H1 (cell line): ENCODE data around the gene C1orf52. TPM values are rescaled to one million over a fixed set of nuclear protein-coding genes. Genes with fewer than 3 reads are reported as not detected.
"Not testable (repeated sequence)": the region's sequence is repeated elsewhere in the genome, so short reads cannot be mapped to it uniquely, and the experiment has no call there.

Source experiments
- CTCF ChIA-PET: fragments of 300-600 bp; sonication (Branson Sonifier 250); formaldehyde crosslinking; loops from one replicate; lab custom pipeline; 2021; ENCODE audit not compliant: partially characterized antibody; lab: Charles Lee
- POLR2A ChIA-PET: fragments of 300-600 bp; sonication (Branson Sonifier 250); formaldehyde crosslinking; loops from one replicate; lab custom pipeline; 2021; ENCODE audit warnings: inconsistent platforms; ENCODE audit not compliant: partially characterized antibody; lab: Charles Lee
- DNase-seq, 2 experiments: peaks; one replicate each; pipeline versions ENCODE4 v3.0.0 to v3.0.0-alpha.2; 2010 to 2022; ENCODE audit warnings: low spot score in 2 of 2, low read depth in 1 of 2, mixed read lengths in 1 of 2
- FAIRE-seq: peaks from 2 replicates; lab custom pipeline; 2011; peaks lifted over from hg19 to GRCh38; lab: Jason Lieb, UNC
- H2AFZ ChIP-seq: 2 replicates; pipeline ENCODE4 v1.8.1; 2012; ENCODE audit warnings: low read length, inconsistent platforms
- H2AK5ac ChIP-seq: 2 replicates; pipeline ENCODE4 v1.6.1; 2013; ENCODE audit warnings: low read depth, low read length
- H2BK120ac ChIP-seq: replicated peaks from 2 replicates; pipeline ENCODE3; 2013; ENCODE audit warnings: low read depth, low read length, inconsistent platforms
- H2BK12ac ChIP-seq: 2 replicates; pipeline ENCODE4 v1.6.1; 2013; ENCODE audit warnings: low read depth, low read length
- H2BK15ac ChIP-seq: 2 replicates; pipeline ENCODE4 v1.6.1; 2013; ENCODE audit warnings: low read length
- H2BK20ac ChIP-seq: 2 replicates; pipeline ENCODE4 v1.6.1; 2013; ENCODE audit warnings: low read length
- H2BK5ac ChIP-seq: 2 replicates; pipeline ENCODE4 v1.6.1; 2013; ENCODE audit warnings: low read depth, low read length
- H3K14ac ChIP-seq: 2 replicates; pipeline ENCODE4 v1.6.1; 2013; ENCODE audit warnings: inconsistent platforms; ENCODE audit not compliant: insufficient read length
- H3K18ac ChIP-seq: 2 replicates; pipeline ENCODE4 v1.6.1; 2013; ENCODE audit warnings: low read length; ENCODE audit errors: extremely low read depth
- H3K23ac ChIP-seq: 2 replicates; pipeline ENCODE4 v1.6.1; 2013; ENCODE audit warnings: inconsistent platforms; ENCODE audit not compliant: insufficient read length
- H3K23me2 ChIP-seq: 2 replicates; pipeline ENCODE4 v1.6.1; 2013; ENCODE audit warnings: low read depth, low read length
- H3K27ac ChIP-seq: 2 replicates; pipeline ENCODE4 v1.6.1; 2011; ENCODE audit warnings: low read depth, low read length, inconsistent platforms
- H3K27me3 ChIP-seq, 4 experiments: replicated peaks in 1 of 4; 1 replicate in 1 of 4; 2 replicates in 3 of 4; pipeline versions ENCODE4 v1.6.1 to v1.8.1; 2011 to 2013; ENCODE audit warnings: low read length in 3 of 4, mild to moderate bottlenecking in 3 of 4, inconsistent platforms in 2 of 4, mixed read lengths in 2 of 4, moderate library complexity in 1 of 4; ENCODE audit not compliant: control insufficient read depth in 3 of 4, insufficient read depth in 3 of 4; ENCODE audit errors: extremely low read depth in 1 of 4
- H3K36me3 ChIP-seq, 4 experiments: 2 replicates each; pipeline versions ENCODE4 v1.6.1 to v1.8.1; 2011 to 2013; ENCODE audit warnings: mild to moderate bottlenecking in 4 of 4, low read length in 3 of 4, moderate library complexity in 2 of 4, control low read depth in 1 of 4, inconsistent platforms in 1 of 4; ENCODE audit not compliant: insufficient read depth in 4 of 4, control insufficient read depth in 2 of 4
- H3K4ac ChIP-seq: replicated peaks from 2 replicates; pipeline ENCODE3; 2013; ENCODE audit warnings: low read length, low read depth, mixed read lengths, inconsistent platforms; ENCODE audit not compliant: insufficient read length
- H3K4me1 ChIP-seq, 4 experiments: replicated peaks in 1 of 4; 1 replicate in 1 of 4; 2 replicates in 3 of 4; pipeline versions ENCODE4 v1.6.1 to v1.8.1; 2011 to 2013; ENCODE audit warnings: low read length in 3 of 4, inconsistent platforms in 2 of 4, mixed read lengths in 1 of 4; ENCODE audit not compliant: insufficient read depth in 4 of 4, control insufficient read depth in 3 of 4
- H3K4me2 ChIP-seq, 2 experiments: 2 replicates each; pipeline versions ENCODE4 v1.6.1 to v1.8.1; 2011 to 2013; ENCODE audit warnings: low read depth in 2 of 2, low read length in 2 of 2, control low read depth in 1 of 2, inconsistent platforms in 1 of 2, mild to moderate bottlenecking in 1 of 2; ENCODE audit not compliant: insufficient read depth in 1 of 2
- H3K4me3 ChIP-seq, 4 experiments: fragments of 200-600, 300-600 bp in 1 of 4; sonication (generic), shearing (Covaris generic), sonication (Bioruptor Twin) in 1 of 4; 2 replicates each; pipeline versions ENCODE4 v1.5.1 to v1.8.1; 2011 to 2016; ENCODE audit warnings: low read length in 4 of 4, low read depth in 3 of 4, control low read depth in 2 of 4, inconsistent platforms in 2 of 4, mild to moderate bottlenecking in 2 of 4, mixed read lengths in 1 of 4, moderate library complexity in 1 of 4; ENCODE audit not compliant: insufficient read depth in 2 of 4; ENCODE audit errors: extremely low read depth in 1 of 4
- H3K56ac ChIP-seq: replicated peaks from 2 replicates; pipeline ENCODE3; 2013; ENCODE audit warnings: low read depth, mild to moderate bottlenecking, mixed read lengths, low read length, inconsistent platforms; ENCODE audit not compliant: insufficient read length
- H3K79me1 ChIP-seq: 2 replicates; pipeline ENCODE4 v1.6.1; 2013; ENCODE audit warnings: low read depth, low read length, control low read depth
- H3K79me2 ChIP-seq, 2 experiments: 2 replicates each; pipeline versions ENCODE4 v1.6.1 to v1.8.1; 2012 to 2013; ENCODE audit warnings: low read length in 2 of 2, mild to moderate bottlenecking in 2 of 2, inconsistent platforms in 1 of 2; ENCODE audit not compliant: insufficient read depth in 2 of 2, control insufficient read depth in 1 of 2
- H3K9ac ChIP-seq, 4 experiments: replicated peaks in 1 of 4; 1 replicate in 1 of 4; 2 replicates in 3 of 4; pipeline versions ENCODE4 v1.6.1 to v1.8.1; 2011 to 2013; ENCODE audit warnings: low read depth in 3 of 4, low read length in 3 of 4, control low read depth in 2 of 4, mild to moderate bottlenecking in 2 of 4, moderate library complexity in 2 of 4, inconsistent platforms in 1 of 4; ENCODE audit errors: extremely low read depth in 1 of 4
- H3K9me3 ChIP-seq, 2 experiments: 2 replicates each; pipeline versions ENCODE4 v1.6.1 to v1.8.1; 2012 to 2013; ENCODE audit warnings: mild to moderate bottlenecking in 2 of 2, moderate library complexity in 2 of 2, control low read depth in 1 of 2, inconsistent platforms in 1 of 2, low read depth in 1 of 2, low read length in 1 of 2, mixed read lengths in 1 of 2; ENCODE audit not compliant: insufficient read depth in 2 of 2
- H4K20me1 ChIP-seq, 2 experiments: replicated peaks in 1 of 2; 2 replicates each; pipeline versions ENCODE3 to v1.8.1; 2011 to 2013; ENCODE audit warnings: inconsistent platforms in 2 of 2, low read length in 2 of 2, mild to moderate bottlenecking in 1 of 2; ENCODE audit not compliant: insufficient read depth in 2 of 2, control insufficient read depth in 1 of 2
- H4K5ac ChIP-seq: 2 replicates; pipeline ENCODE4 v1.6.1; 2013; ENCODE audit warnings: low read length, low read depth, mixed read lengths, inconsistent platforms; ENCODE audit not compliant: insufficient read length
- H4K8ac ChIP-seq: 2 replicates; pipeline ENCODE4 v1.8.0; 2013; ENCODE audit warnings: mild to moderate bottlenecking, moderate library complexity, low read length, inconsistent platforms; ENCODE audit not compliant: insufficient read depth; ENCODE audit errors: extremely low read depth
- H4K91ac ChIP-seq: replicated peaks from 2 replicates; pipeline ENCODE3; 2013; ENCODE audit warnings: low read length, mixed read lengths, inconsistent platforms; ENCODE audit not compliant: insufficient read length
- WGBS, 2 experiments: shearing (Covaris generic) in 1 of 2; methylation state at CpG; one replicate each; pipeline versions ENCODE4 v1.1.6 to v1.1.7; 2013 to 2015; ENCODE audit warnings: low lambda C conversion rate in 2 of 2, mixed read lengths in 2 of 2, inconsistent platforms in 1 of 2, low coverage in 1 of 2, missing lambda C conversion rate in 1 of 2; ENCODE audit not compliant: insufficient replicate concordance in 2 of 2, insufficient coverage in 1 of 2, insufficient read length in 1 of 2; ENCODE audit errors: extremely low coverage in 1 of 2, missing lambda C conversion rate in 1 of 2; 5-methylcytosine and 5-hydroxymethylcytosine counted together
- polyA plus RNA-seq, 7 experiments: library from polyadenylated mRNA; depleted of rRNA in 3 of 7; stranded (reverse) in 5 of 7; unstranded in 2 of 7; fragments of >200 nt in 5 of 7; fragments of 200-250 nt in 2 of 7; gene quantifications; 1 replicate in 5 of 7; 2 replicates in 1 of 7; 4 replicates in 1 of 7; pipeline versions ENCODE4 v1.2.1 to v1.2.3, GENCODE V29; 2011 to 2013; ENCODE audit warnings: missing spikeins in 2 of 7, mixed read lengths in 2 of 7
- total RNA-seq: library from RNA; stranded (reverse); fragmentation: NEBNext Ultra II Directional; extraction: Animal tissue kit (Norgen Biotek cat#: 25700); gene quantifications from 2 replicates; pipeline ENCODE4 v1.2.1, GENCODE V29; 2021

C1orf52 gene
- total and polyA plus RNA-seq, 2 of the 8 experiments (the other 6 are each of a cell fraction or from before 2014, with no cell fraction given), result 29.2 to 39.1 TPM

GRCh38 chr1:85249042-85249441 lies 10.4 kb downstream of the C1orf52 start:
- DNase-seq, H3K4me3 ChIP-seq, H3K4me2 ChIP-seq, H2BK5ac ChIP-seq, H3K23me2 ChIP-seq, H3K23ac ChIP-seq, H3K4me1 ChIP-seq, H3K27me3 ChIP-seq, H3K9ac ChIP-seq, H3K79me1 ChIP-seq, H3K79me2 ChIP-seq, H2AK5ac ChIP-seq, H3K56ac ChIP-seq, H2BK20ac ChIP-seq, H2BK120ac ChIP-seq, H4K8ac ChIP-seq, H2AFZ ChIP-seq, H4K91ac ChIP-seq, H2BK15ac ChIP-seq, H3K18ac ChIP-seq, H4K5ac ChIP-seq, H3K27ac ChIP-seq, H4K20me1 ChIP-seq, H3K9me3 ChIP-seq, H3K4ac ChIP-seq, H3K14ac ChIP-seq, FAIRE-seq, H2BK12ac ChIP-seq: not testable (repeated sequence)
- WGBS, 2 experiments, result 97% methylated on average over 3 of the region's 3 CpGs; no CpG with 5 or more reads in 1 of the 2 experiments
- ChIA-PET CTCF (interaction anchor here (0.6 to 10.5 kb wide), 5 partner anchors 7 to 305 kb away, joined by 3 to 115 read pairs (median 17); partner anchors contain the start of gene C1orf52), POLR2A (interaction anchor here (1.3 kb wide), 1 partner anchor 10 kb away, joined by 3 read pairs; the partner anchor contains the start of gene C1orf52)
- H3K36me3 ChIP-seq, result peaks cover 2 to 32% (median 8%) of the 10 kb centered on the region in 4 experiments; a peak in 5 of 8 replicates
